ENCODE data around the gene RNF43.

GRCh38 chr17:58399974-58400373 lies 17.4 kb downstream of the RNF43 start:
- TF ChIP-seq JUND (IDR thresholded peaks at IDR 0.05) = no peak
- TF ChIP-seq NR2F2 (IDR thresholded peaks at IDR 0.05) = no peak
- TF ChIP-seq CTCF (IDR thresholded peaks at IDR 0.05; ENCODE audit: low read depth, low read length, missing input control) = no peak
